Measurements from ENCODE around the gene FBXO42. TPM values are rescaled to one million over a fixed set of nuclear protein-coding genes. Genes with fewer than 3 reads are reported as not detected.

Gene FBXO42
- total and polyA plus RNA-seq, 2 of the 13 experiments (the other 11 are each of a cell fraction or from before 2014, with no cell fraction given): 7.6 to 17.5 TPM

- TF ChIP-seq SRSF1 (optimal IDR thresholded peaks at IDR 0.05; ENCODE audit: low read depth, low read length) (no peak), ARNTL (CRISPR knock-in tag; IDR thresholded peaks at IDR 0.05) (no peak), U2AF2 (IDR thresholded peaks at IDR 0.05; ENCODE audit: low read depth, low read length) (no peak), ZNF790 (CRISPR knock-in tag; IDR thresholded peaks at IDR 0.05; ENCODE audit: borderline replicate concordance) (no peak), HOXA7 (CRISPR knock-in tag; IDR thresholded peaks at IDR 0.05) (no peak), CCDC6 (CRISPR knock-in tag; IDR thresholded peaks at IDR 0.05) (no peak), ZNF577 (CRISPR knock-in tag; IDR thresholded peaks at IDR 0.05; ENCODE audit: borderline replicate concordance, low read depth) (no peak), ZSCAN9 (CRISPR knock-in tag; IDR thresholded peaks at IDR 0.05; ENCODE audit: borderline replicate concordance) (no peak), RBM22 (optimal IDR thresholded peaks at IDR 0.05; ENCODE audit: low read length) (no peak), GTF2F1 (IDR thresholded peaks at IDR 0.05; ENCODE audit: low read length) (no peak)
- TF ChIP-seq, protein P1, sequence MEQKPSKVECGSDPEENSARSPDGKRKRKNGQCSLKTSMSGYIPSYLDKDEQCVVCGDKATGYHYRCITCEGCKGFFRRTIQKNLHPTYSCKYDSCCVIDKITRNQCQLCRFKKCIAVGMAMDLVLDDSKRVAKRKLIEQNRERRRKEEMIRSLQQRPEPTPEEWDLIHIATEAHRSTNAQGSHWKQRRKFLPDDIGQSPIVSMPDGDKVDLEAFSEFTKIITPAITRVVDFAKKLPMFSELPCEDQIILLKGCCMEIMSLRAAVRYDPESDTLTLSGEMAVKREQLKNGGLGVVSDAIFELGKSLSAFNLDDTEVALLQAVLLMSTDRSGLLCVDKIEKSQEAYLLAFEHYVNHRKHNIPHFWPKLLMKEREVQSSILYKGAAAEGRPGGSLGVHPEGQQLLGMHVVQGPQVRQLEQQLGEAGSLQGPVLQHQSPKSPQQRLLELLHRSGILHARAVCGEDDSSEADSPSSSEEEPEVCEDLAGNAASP (CRISPR knock-in tag; IDR thresholded peaks at IDR 0.05; ENCODE audit: borderline replicate concordance): no peak
- TF ChIP-seq, protein P2, sequence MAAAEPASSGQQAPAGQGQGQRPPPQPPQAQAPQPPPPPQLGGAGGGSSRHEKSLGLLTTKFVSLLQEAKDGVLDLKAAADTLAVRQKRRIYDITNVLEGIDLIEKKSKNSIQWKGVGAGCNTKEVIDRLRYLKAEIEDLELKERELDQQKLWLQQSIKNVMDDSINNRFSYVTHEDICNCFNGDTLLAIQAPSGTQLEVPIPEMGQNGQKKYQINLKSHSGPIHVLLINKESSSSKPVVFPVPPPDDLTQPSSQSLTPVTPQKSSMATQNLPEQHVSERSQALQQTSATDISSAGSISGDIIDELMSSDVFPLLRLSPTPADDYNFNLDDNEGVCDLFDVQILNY (CRISPR knock-in tag; conservative IDR thresholded peaks at IDR 0.05): no peak
- TF ChIP-seq, protein P3, sequence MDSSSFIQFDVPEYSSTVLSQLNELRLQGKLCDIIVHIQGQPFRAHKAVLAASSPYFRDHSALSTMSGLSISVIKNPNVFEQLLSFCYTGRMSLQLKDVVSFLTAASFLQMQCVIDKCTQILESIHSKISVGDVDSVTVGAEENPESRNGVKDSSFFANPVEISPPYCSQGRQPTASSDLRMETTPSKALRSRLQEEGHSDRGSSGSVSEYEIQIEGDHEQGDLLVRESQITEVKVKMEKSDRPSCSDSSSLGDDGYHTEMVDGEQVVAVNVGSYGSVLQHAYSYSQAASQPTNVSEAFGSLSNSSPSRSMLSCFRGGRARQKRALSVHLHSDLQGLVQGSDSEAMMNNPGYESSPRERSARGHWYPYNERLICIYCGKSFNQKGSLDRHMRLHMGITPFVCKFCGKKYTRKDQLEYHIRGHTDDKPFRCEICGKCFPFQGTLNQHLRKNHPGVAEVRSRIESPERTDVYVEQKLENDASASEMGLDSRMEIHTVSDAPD (CRISPR knock-in tag; IDR thresholded peaks at IDR 0.05): no peak
- TF ChIP-seq, protein P4, sequence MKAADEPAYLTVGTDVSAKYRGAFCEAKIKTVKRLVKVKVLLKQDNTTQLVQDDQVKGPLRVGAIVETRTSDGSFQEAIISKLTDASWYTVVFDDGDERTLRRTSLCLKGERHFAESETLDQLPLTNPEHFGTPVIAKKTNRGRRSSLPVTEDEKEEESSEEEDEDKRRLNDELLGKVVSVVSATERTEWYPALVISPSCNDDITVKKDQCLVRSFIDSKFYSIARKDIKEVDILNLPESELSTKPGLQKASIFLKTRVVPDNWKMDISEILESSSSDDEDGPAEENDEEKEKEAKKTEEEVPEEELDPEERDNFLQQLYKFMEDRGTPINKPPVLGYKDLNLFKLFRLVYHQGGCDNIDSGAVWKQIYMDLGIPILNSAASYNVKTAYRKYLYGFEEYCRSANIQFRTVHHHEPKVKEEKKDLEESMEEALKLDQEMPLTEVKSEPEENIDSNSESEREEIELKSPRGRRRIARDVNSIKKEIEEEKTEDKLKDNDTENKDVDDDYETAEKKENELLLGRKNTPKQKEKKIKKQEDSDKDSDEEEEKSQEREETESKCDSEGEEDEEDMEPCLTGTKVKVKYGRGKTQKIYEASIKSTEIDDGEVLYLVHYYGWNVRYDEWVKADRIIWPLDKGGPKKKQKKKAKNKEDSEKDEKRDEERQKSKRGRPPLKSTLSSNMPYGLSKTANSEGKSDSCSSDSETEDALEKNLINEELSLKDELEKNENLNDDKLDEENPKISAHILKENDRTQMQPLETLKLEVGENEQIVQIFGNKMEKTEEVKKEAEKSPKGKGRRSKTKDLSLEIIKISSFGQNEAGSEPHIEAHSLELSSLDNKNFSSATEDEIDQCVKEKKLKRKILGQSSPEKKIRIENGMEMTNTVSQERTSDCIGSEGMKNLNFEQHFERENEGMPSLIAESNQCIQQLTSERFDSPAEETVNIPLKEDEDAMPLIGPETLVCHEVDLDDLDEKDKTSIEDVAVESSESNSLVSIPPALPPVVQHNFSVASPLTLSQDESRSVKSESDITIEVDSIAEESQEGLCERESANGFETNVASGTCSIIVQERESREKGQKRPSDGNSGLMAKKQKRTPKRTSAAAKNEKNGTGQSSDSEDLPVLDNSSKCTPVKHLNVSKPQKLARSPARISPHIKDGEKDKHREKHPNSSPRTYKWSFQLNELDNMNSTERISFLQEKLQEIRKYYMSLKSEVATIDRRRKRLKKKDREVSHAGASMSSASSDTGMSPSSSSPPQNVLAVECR (CRISPR knock-in tag; IDR thresholded peaks at IDR 0.05; ENCODE audit: borderline replicate concordance): no peak
These were observed 14.5 kb upstream of the FBXO42 start, which contains the start of gene SZRD1 (continued) for GRCh38 chr1:16366722-16367257.
